ENCODE measurements around the gene CAPN3. TPM values are rescaled to one million over a fixed set of nuclear protein-coding genes. Genes with fewer than 3 reads are reported as not detected.

Gene CAPN3
- total and polyA plus RNA-seq, 7 donors: 4.4 to 18.8 (median 6.8) TPM

- Histone ChIP-seq H3K36me3 (peaks cover 0 to 17% (median 0%) of the 10 kb centered on the region in 4 donors), H3K4me1 (no peaks in the 10 kb centered on the region), H3K27me3 (no peaks in the 10 kb centered on the region), H3K27ac (no peak overlapping the region), H3K9me3 (no peaks in the 10 kb centered on the region), H3K4me3 (no peak overlapping the region)
- TF ChIP-seq POLR2A (IDR thresholded peaks at IDR 0.05) (no peak), EP300 (IDR thresholded peaks at IDR 0.05) (no peak), POLR2AphosphoS5 (IDR thresholded peaks at IDR 0.05) (no peak)
- TF ChIP-seq, protein P1, sequence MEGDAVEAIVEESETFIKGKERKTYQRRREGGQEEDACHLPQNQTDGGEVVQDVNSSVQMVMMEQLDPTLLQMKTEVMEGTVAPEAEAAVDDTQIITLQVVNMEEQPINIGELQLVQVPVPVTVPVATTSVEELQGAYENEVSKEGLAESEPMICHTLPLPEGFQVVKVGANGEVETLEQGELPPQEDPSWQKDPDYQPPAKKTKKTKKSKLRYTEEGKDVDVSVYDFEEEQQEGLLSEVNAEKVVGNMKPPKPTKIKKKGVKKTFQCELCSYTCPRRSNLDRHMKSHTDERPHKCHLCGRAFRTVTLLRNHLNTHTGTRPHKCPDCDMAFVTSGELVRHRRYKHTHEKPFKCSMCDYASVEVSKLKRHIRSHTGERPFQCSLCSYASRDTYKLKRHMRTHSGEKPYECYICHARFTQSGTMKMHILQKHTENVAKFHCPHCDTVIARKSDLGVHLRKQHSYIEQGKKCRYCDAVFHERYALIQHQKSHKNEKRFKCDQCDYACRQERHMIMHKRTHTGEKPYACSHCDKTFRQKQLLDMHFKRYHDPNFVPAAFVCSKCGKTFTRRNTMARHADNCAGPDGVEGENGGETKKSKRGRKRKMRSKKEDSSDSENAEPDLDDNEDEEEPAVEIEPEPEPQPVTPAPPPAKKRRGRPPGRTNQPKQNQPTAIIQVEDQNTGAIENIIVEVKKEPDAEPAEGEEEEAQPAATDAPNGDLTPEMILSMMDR (IDR thresholded peaks at IDR 0.05): no peak
- 84 to 92% methylated on average over 12 of the region's 12 CpGs for WGBS, 2 donors
- intact Hi-C loops (cut with DNase I): no loop called here
- DNase-seq: no peak
Measured at GRCh38 chr15:42404461-42405235, 45.3 kb downstream of the CAPN3 start.

GRCh38 chr15:42405863-42406482 lies 46.7 kb downstream of the CAPN3 start:
- DNase-seq: no peak
- TF ChIP-seq POLR2AphosphoS5 (IDR thresholded peaks at IDR 0.05) (no peak), EP300 (IDR thresholded peaks at IDR 0.05) (no peak), POLR2A (IDR thresholded peaks at IDR 0.05) (no peak)
- TF ChIP-seq, protein P1 (IDR thresholded peaks at IDR 0.05): no peak
- WGBS, 2 donors: 81 to 85% methylated on average over 6 of the region's 6 CpGs
- no peaks in the 10 kb centered on the region for H3K9me3 ChIP-seq
- H3K4me1 ChIP-seq: no peaks in the 10 kb centered on the region
- no peaks in the 10 kb centered on the region for H3K27me3 ChIP-seq
- no peak overlapping the region for H3K4me3 ChIP-seq
- intact Hi-C loops (cut with DNase I): no loop called here
- H3K27ac ChIP-seq: no peak overlapping the region
- H3K36me3 ChIP-seq: peaks cover 0 to 26% (median 0%) of the 10 kb centered on the region in 4 donors

GRCh38 chr15:42408178-42408577 lies 48.9 kb downstream of the CAPN3 start:
- intact Hi-C loops (cut with DNase I): no loop called here
- H3K9me3 ChIP-seq: no peaks in the 10 kb centered on the region
- H3K27me3 ChIP-seq: no peaks in the 10 kb centered on the region
- TF ChIP-seq POLR2AphosphoS5 (IDR thresholded peaks at IDR 0.05) (no peak), POLR2A (IDR thresholded peaks at IDR 0.05) (no peak), EP300 (IDR thresholded peaks at IDR 0.05) (no peak)
- TF ChIP-seq, protein P1 (IDR thresholded peaks at IDR 0.05): no peak
- 63 to 75% methylated on average over 4 of the region's 4 CpGs for WGBS, 2 donors
- peaks cover 0 to 41% (median 14%) of the 10 kb centered on the region in 4 donors for H3K36me3 ChIP-seq
- H3K27ac ChIP-seq: no peak overlapping the region
- DNase-seq: no peak
- H3K4me1 ChIP-seq: no peaks in the 10 kb centered on the region
- no peak overlapping the region for H3K4me3 ChIP-seq

GRCh38 chr15:42409011-42409410 lies 49.7 kb downstream of the CAPN3 start:
- WGBS, 2 donors: 88 to 90% methylated on average over 9 of the region's 9 CpGs
- Histone ChIP-seq H3K36me3 (peaks cover 0 to 44% (median 14%) of the 10 kb centered on the region in 4 donors), H3K9me3 (no peaks in the 10 kb centered on the region), H3K27ac (no peak overlapping the region), H3K4me3 (no peak overlapping the region), H3K4me1 (no peaks in the 10 kb centered on the region), H3K27me3 (no peaks in the 10 kb centered on the region)
- intact Hi-C loops (cut with DNase I): no loop called here
- no peak for TF ChIP-seq EP300 (IDR thresholded peaks at IDR 0.05)
- TF ChIP-seq, protein P1 (IDR thresholded peaks at IDR 0.05): no peak
- no peak for TF ChIP-seq POLR2AphosphoS5 (IDR thresholded peaks at IDR 0.05)
- TF ChIP-seq POLR2A (IDR thresholded peaks at IDR 0.05): no peak
- no peak for DNase-seq

Measured in sigmoid colon (tissue), 7 donors.